CD8-positive, alpha-beta memory T cell (primary cell): ENCODE results near the gene ARVCF. TPM values are rescaled to one million over a fixed set of nuclear protein-coding genes. Genes with fewer than 3 reads are reported as not detected.

ENCODE experiments used
- CTCF ChIA-PET: fragments of 350-600 bp; sonication (Branson Sonifier 250); formaldehyde crosslinking; loops from one replicate; lab custom pipeline; 2021; ENCODE audit warnings: antibody characterized with exemption; lab: Charles Lee
- POLR2A ChIA-PET: fragments of 350-600 bp; sonication (Branson Sonifier 250); formaldehyde crosslinking; loops from one replicate; lab custom pipeline; 2021; ENCODE audit warnings: antibody characterized with exemption; lab: Charles Lee
- DNase-seq, 5 donors: peaks; one replicate each; pipeline versions ENCODE4 v3.0.0 to v3.0.0-alpha.2; 2020 to 2022; ENCODE audit warnings: mixed read lengths in 1 of 5
- H3K27ac ChIP-seq: one replicate; pipeline ENCODE4 v1.7.0; 2013; ENCODE audit warnings: low read depth, mild to moderate bottlenecking, low read length, moderate library complexity
- H3K27me3 ChIP-seq: 2 replicates; pipeline ENCODE4 v1.7.0; 2013; ENCODE audit warnings: low read length, mild to moderate bottlenecking; ENCODE audit not compliant: insufficient read depth, poor library complexity, severe bottlenecking
- H3K36me3 ChIP-seq: 2 replicates; pipeline ENCODE4 v1.7.0; 2013; ENCODE audit warnings: mild to moderate bottlenecking, low read length, moderate library complexity; ENCODE audit not compliant: insufficient read depth
- H3K4me1 ChIP-seq: 2 replicates; pipeline ENCODE4 v1.7.0; 2013; ENCODE audit warnings: mild to moderate bottlenecking, low read length, moderate library complexity; ENCODE audit not compliant: insufficient read depth
- H3K4me3 ChIP-seq: 2 replicates; pipeline ENCODE4 v1.7.0; 2013; ENCODE audit warnings: mild to moderate bottlenecking, low read length
- H3K9me3 ChIP-seq: 2 replicates; pipeline ENCODE4 v1.7.0; 2013; ENCODE audit warnings: mild to moderate bottlenecking, low read length
- H3K27ac Mint-ChIP-seq, 8 donors: one replicate each; pipeline ENCODE4 v1.8.0; 2020 to 2021; ENCODE audit warnings: mixed read lengths in 8 of 8, mild to moderate bottlenecking in 6 of 8, inconsistent platforms in 3 of 8, moderate library complexity in 3 of 8
- H3K27me3 Mint-ChIP-seq, 2 donors: one replicate each; pipeline ENCODE4 v1.8.0; 2020 to 2021; ENCODE audit warnings: mixed read lengths in 2 of 2, mild to moderate bottlenecking in 1 of 2, moderate library complexity in 1 of 2
- H3K36me3 Mint-ChIP-seq, 3 donors: one replicate each; pipeline ENCODE4 v1.8.0; 2020 to 2021; ENCODE audit warnings: mixed read lengths in 3 of 3, inconsistent platforms in 1 of 3, mild to moderate bottlenecking in 1 of 3
- H3K4me1 Mint-ChIP-seq, 3 donors: one replicate each; pipeline ENCODE4 v1.8.0; 2020 to 2021; ENCODE audit warnings: mixed read lengths in 3 of 3, inconsistent platforms in 1 of 3, mild to moderate bottlenecking in 1 of 3
- H3K4me3 Mint-ChIP-seq, 7 donors: one replicate each; pipeline ENCODE4 v1.8.0; 2020 to 2021; ENCODE audit warnings: mixed read lengths in 7 of 7, mild to moderate bottlenecking in 6 of 7, moderate library complexity in 4 of 7, inconsistent platforms in 2 of 7
- H3K9me3 Mint-ChIP-seq, 5 donors: one replicate each; pipeline ENCODE4 v1.8.0; 2020 to 2022; ENCODE audit warnings: mixed read lengths in 5 of 5, mild to moderate bottlenecking in 3 of 5, moderate library complexity in 2 of 5, inconsistent platforms in 1 of 5
- polyA plus RNA-seq: library from polyadenylated mRNA; unstranded; fragments of 300-500 nt; fragmentation: Illumina TruSeq; gene quantifications from one replicate; pipeline ENCODE4 v1.2.3, GENCODE V29; 2021
- total RNA-seq, 2 experiments: library from RNA; stranded (reverse); gene quantifications; one replicate each; pipeline ENCODE4 v1.2.3, GENCODE V29; 2021

Gene ARVCF
- total and polyA plus RNA-seq, 3 experiments from 2014 or later: 0.92 to 1.8 (median 1.4) TPM

DNA sequence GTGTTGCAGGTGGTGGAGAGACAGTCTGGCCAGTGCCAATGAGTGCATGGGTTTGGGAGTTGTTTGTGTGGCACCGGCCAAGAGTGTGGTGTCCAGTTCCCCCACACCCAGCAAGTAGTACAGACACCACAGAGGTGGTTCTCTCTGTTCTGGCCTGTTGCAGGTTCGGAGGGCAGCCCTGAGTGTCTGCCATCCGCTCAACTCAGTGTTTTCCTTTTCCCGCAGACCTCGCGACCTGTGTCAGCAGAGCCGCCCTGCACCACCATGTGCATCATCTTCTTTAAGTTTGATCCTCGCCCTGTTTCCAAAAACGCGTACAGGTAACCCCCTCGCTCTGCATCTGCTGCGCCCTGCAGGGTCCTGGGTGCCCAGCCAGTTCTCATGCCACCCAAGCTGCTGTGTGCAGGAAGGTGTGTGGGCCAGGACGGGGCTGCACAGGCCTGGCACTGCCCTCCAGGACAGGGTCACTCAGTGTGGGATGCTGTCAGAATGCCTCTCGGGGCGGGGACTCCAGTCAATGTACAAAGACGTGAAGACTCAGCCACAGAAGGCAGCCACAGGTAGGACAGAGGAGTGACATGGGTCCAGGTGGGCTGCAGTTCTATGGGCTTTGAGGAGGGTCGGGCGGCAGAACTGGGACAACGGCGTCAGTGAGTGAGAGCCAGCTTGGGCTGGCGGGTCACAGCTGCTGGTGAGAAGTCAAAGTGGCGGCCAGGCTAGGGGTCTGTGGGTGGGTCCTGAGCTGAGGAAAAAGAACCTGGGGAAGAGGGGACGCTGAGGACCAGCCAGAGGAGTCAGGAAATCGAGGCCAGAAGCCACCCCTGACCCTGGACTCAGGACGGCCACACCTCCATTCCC is 20.1 kb upstream of the ARVCF start:
- peaks cover 16 to 39% (median 24%) of the 10 kb centered on the region in 3 donors for H3K4me1 Mint-ChIP-seq
- no peak overlapping the region for H3K27ac ChIP-seq
- DNase-seq: no peak
- H3K36me3 Mint-ChIP-seq: peaks cover 0 to 54% (median 7%) of the 10 kb centered on the region in 3 donors
- H3K27ac Mint-ChIP-seq: peak overlapping the region in 2 of 8 donors; percentile 11 to 38
- H3K4me3 Mint-ChIP-seq: no peak overlapping the region
- H3K9me3 Mint-ChIP-seq: no peaks in the 10 kb centered on the region
- peaks cover 8% of the 10 kb centered on the region for H3K4me1 ChIP-seq
- CTCF ChIA-PET: no interaction called here
- H3K9me3 ChIP-seq: no peaks in the 10 kb centered on the region
- H3K36me3 ChIP-seq: peaks cover 15% of the 10 kb centered on the region
- POLR2A ChIA-PET: interaction anchor here (1.1 kb wide), 1 partner anchor 15 kb away, joined by 3 read pairs; no protein-coding TSS in a partner anchor
- no peak overlapping the region for H3K4me3 ChIP-seq
- no peaks in the 10 kb centered on the region for H3K27me3 Mint-ChIP-seq
- no peaks in the 10 kb centered on the region for H3K27me3 ChIP-seq

DNA sequence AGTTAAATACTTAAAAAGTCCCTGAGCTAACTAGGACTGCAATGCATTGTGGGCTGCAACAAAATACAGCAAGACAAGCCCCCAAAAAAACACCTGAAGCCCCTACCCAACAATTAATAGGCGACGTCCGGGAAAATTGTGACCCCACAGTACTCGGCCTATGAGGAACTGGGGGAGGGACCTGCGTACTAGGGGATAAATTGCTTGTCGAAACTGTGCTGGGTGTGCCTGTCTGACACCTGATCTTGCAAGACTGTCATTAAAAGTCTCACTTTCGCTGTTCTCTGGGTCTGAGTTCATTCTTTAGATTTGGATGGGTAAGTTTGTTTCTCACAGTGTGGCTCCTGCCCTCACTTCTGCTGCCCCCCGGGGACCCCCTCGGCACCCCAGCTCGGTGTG is 19.5 kb upstream of the ARVCF start:
- Histone ChIP-seq H3K9me3 (no peaks in the 10 kb centered on the region), H3K4me1 (peaks cover 15% of the 10 kb centered on the region), H3K36me3 (peaks cover 15% of the 10 kb centered on the region), H3K4me3 (no peak overlapping the region), H3K27ac (no peak overlapping the region), H3K27me3 (no peaks in the 10 kb centered on the region)
- ChIA-PET POLR2A (interaction anchor here (1.1 kb wide), 1 partner anchor 14 kb away, joined by 3 read pairs; no protein-coding TSS in a partner anchor), CTCF (no interaction called here)
- Mint-ChIP-seq H3K36me3 (peaks cover 0 to 53% (median 7%) of the 10 kb centered on the region in 3 donors), H3K27me3 (no peaks in the 10 kb centered on the region), H3K4me1 (peaks cover 20 to 46% (median 31%) of the 10 kb centered on the region in 3 donors), H3K4me3 (no peak overlapping the region), H3K27ac (no peak overlapping the region), H3K9me3 (no peaks in the 10 kb centered on the region)
- DNase-seq: no peak

DNA sequence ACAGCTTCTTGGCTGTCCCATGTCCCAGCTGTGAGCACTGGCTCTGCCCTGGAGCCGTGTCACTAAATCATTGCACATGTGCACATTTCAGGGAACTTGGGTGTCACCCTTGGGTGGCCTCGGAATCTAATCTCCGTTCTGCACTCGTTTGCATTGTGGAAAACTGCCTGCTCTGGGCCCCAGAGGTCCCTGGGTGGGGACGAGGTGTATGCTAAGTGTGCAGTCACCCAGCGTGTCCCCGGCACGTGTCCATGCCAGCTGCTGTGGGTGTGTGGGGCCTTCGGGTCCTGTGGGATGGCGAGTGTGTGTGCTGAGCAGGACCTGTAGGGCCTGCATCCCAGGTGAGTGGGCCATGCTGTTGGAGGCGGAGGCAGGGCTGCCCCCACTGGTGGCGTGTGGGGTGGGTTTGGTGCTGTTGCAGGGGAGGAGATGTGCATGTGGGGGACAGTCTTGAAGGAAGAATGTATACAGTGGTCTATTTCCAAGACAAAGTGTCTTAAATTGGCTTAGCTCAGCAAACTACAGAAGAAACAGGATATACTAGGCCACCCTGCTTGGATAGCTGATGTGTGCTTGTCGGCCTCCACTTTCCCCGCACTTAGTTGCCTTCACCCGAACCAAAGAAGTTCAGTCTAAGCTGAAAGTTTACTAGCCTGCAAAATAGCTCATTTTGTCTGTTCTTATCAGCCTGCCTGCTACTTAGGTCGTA is 18.9 kb upstream of the ARVCF start:
- Mint-ChIP-seq H3K4me3 (no peak overlapping the region), H3K4me1 (peaks cover 20 to 47% (median 31%) of the 10 kb centered on the region in 3 donors), H3K27me3 (no peaks in the 10 kb centered on the region), H3K27ac (peak overlapping the region in 4 of 8 donors; percentile 13 to 68 (median 38)), H3K36me3 (peaks cover 0 to 51% (median 7%) of the 10 kb centered on the region in 3 donors), H3K9me3 (no peaks in the 10 kb centered on the region)
- ChIA-PET CTCF (no interaction called here), POLR2A (interaction anchor here (1.1 kb wide), 1 partner anchor 14 kb away, joined by 3 read pairs; no protein-coding TSS in a partner anchor)
- Histone ChIP-seq H3K27me3 (no peaks in the 10 kb centered on the region), H3K4me1 (peaks cover 15% of the 10 kb centered on the region), H3K36me3 (peaks cover 15% of the 10 kb centered on the region), H3K27ac (no peak overlapping the region), H3K9me3 (no peaks in the 10 kb centered on the region), H3K4me3 (no peak overlapping the region)
- no peak for DNase-seq

DNA sequence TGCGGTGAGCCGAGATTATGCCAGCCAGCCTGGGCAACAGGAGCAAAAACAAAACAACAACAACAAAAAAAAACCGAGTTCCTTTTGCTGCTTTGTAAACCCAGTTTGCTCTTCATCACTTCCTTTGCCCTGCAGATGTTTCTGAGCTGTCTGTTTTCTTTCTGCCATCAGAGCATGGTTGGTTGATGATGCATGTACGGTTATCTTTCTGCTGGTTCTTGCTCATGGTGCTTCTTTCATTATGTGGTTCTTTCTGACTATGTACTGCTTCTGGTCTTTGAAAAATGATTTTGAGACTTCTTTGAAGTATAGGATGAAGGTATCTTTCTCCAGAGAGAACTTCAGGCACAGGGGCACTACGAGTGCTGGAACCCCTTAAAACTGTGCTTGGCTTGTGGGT is 17.5 kb upstream of the ARVCF start:
- peaks cover 7% of the 10 kb centered on the region for H3K36me3 ChIP-seq
- CTCF ChIA-PET: no interaction called here
- no peak overlapping the region for H3K4me3 ChIP-seq
- Mint-ChIP-seq H3K36me3 (peaks cover 0 to 40% (median 7%) of the 10 kb centered on the region in 3 donors), H3K27me3 (no peaks in the 10 kb centered on the region), H3K27ac (peak overlapping the region in 2 of 8 donors; percentile 0 to 40), H3K9me3 (no peaks in the 10 kb centered on the region), H3K4me3 (peak overlapping the region in 1 of 7 donors; percentile 44), H3K4me1 (peaks cover 20 to 50% (median 36%) of the 10 kb centered on the region in 3 donors)
- POLR2A ChIA-PET: no interaction called here
- no peaks in the 10 kb centered on the region for H3K27me3 ChIP-seq
- DNase-seq: no peak
- no peaks in the 10 kb centered on the region for H3K9me3 ChIP-seq
- H3K27ac ChIP-seq: no peak overlapping the region
- peaks cover 15% of the 10 kb centered on the region for H3K4me1 ChIP-seq

DNA sequence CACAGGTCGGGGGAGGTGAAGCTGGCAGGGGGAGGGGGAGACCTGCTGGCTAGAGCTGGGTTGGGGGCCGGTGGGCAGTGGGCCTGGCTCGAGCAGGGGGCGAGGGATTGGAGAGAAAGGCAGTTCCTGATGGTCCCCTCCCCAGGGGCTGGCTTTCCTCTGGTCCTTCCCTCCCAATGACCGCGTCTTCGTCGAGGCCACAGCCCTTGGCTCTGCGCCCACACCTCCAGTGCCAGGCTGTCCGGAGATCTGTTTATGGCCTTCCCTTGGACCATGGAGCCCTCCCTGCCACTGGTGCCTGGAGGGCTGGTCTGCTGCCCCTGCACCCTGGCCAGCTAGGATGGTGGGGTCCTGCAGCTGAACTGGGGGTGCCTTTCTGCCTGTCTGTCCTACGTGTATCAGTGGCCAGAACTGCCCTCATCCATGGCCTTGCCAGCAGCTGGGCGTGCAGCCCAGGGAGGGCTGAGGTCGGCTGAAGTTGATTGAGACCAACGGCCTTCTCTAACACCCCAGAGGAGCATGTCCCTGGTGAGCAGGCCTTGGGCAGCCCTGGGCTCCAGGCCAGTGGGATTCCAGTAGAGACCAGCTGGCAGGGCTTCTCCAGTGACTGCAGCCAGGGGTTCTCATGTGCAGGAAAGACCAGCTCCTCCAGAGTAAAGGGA is 16.6 kb upstream of the ARVCF start:
- Histone ChIP-seq H3K36me3 (peaks cover 7% of the 10 kb centered on the region), H3K27ac (no peak overlapping the region), H3K4me1 (peaks cover 15% of the 10 kb centered on the region), H3K4me3 (no peak overlapping the region), H3K27me3 (no peaks in the 10 kb centered on the region), H3K9me3 (no peaks in the 10 kb centered on the region)
- Mint-ChIP-seq H3K36me3 (peaks cover 0 to 32% (median 8%) of the 10 kb centered on the region in 3 donors), H3K4me3 (no peak overlapping the region), H3K4me1 (peaks cover 20 to 56% (median 36%) of the 10 kb centered on the region in 3 donors), H3K9me3 (no peaks in the 10 kb centered on the region), H3K27me3 (no peaks in the 10 kb centered on the region), H3K27ac (peak overlapping the region in 1 of 8 donors; percentile 68)
- ChIA-PET POLR2A (interaction anchor here (0.5 to 0.6 kb wide), 2 partner anchors 12 to 17 kb away, joined by 4 to 8 read pairs; no protein-coding TSS in a partner anchor), CTCF (interaction anchor here (0.7 to 2.3 kb wide), 2 partner anchors 9 to 12 kb away, joined by 3 to 5 read pairs; partner anchors contain the start of gene TANGO2)
- DNase-seq: no peak

DNA sequence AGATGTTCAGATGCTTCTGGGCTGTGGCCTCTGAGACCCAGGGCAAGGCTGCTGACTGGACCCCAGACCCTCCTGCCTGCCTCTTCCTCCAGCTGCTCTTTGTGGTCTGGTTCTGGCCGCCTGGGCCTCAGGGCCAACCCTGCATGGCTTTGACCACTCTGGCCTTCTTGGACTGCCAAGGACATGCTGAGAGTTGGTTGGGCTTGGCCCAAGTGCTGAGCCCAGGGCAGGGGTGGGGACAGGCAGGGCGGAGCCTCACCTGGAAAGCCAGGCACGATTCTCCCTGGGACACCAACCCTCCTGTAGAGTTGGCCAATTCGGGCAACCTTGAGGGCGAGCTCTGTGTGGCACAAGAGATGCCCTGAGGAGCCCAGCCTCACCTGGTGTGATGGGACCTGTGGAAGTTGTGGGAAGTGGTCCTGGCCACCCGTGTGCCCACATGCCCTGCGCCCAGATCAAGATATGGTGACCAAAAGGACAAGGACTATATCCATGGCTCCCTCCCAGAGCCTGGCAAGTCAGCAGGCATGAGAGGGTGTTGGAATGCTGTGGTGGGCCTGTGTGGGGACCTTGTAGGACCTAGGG is 15.9 kb upstream of the ARVCF start:
- Mint-ChIP-seq H3K36me3 (peaks cover 0 to 26% (median 6%) of the 10 kb centered on the region in 3 donors), H3K4me3 (peak overlapping the region in 1 of 7 donors; percentile 31)
- CTCF ChIA-PET: interaction anchor here (2.3 kb wide), 1 partner anchor 11 kb away, joined by 5 read pairs; the partner anchor contains the start of gene TANGO2

More for the DNA sequence above, 15.9 kb upstream of the ARVCF start:
- no peaks in the 10 kb centered on the region for H3K27me3 ChIP-seq
- H3K4me1 Mint-ChIP-seq: peaks cover 20 to 58% (median 33%) of the 10 kb centered on the region in 3 donors
- peaks cover 15% of the 10 kb centered on the region for H3K4me1 ChIP-seq
- H3K27ac ChIP-seq: peak overlapping the region; percentile 39
- H3K36me3 ChIP-seq: peaks cover 7% of the 10 kb centered on the region
- H3K9me3 ChIP-seq: no peaks in the 10 kb centered on the region
- no peaks in the 10 kb centered on the region for H3K27me3 Mint-ChIP-seq
- DNase-seq: no peak
- H3K27ac Mint-ChIP-seq: peak overlapping the region in 3 of 8 donors; percentile 48 to 86 (median 56)
- POLR2A ChIA-PET: interaction anchor here (1.6 kb wide), 1 partner anchor 10 kb away, joined by 7 read pairs; no protein-coding TSS in a partner anchor
- no peak overlapping the region for H3K4me3 ChIP-seq
- no peaks in the 10 kb centered on the region for H3K9me3 Mint-ChIP-seq
